ENCODE measurements around the gene DDC.

DDC gene

DNA sequence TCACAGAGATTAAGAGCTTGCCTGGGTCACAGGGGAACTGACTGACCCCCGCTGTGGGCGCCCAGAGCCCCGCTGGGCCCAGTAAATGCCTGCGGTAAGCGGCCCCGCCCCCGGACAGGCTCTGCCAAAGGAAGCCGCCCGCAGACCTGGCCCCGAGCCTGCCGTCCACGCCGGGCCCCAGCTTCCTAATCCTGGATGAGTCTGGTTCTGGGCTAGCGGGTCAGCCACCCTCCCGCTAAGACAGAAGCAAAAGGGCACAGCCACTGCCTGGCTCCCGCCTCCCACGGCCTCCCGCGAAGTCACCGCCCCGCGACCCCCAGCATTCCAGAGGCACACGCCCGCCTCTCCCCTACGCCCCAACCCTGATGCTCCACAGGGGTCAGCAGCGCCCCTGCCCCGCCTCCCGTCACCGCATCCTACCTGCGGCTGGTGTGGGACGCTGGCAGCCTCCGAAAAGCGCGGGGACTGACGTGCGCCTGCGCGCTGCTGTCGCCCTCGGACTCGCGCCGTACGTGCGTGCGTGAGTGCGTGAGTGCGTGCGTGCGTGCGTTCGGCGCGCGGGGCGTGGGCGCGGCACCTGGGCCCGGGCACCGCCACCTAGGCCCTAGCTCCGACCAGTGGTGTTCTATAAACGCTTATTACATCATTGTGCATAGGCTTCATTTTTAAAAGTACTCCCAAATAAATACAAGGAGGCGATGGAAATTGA is 115.2 kb downstream of the DDC start, which contains the start of gene FIGNL1:
Gene FIGNL1, minus strand, starts transcription at position 470 of the 709 bp plus-strand sequence. CDS start 3,063 bp downstream, outside the sequence.
- TF ChIP-seq SNAI2 (CRISPR knock-in tag; IDR thresholded peaks at IDR 0.05) (no peak), ESRRG (CRISPR knock-in tag; IDR thresholded peaks at IDR 0.05) (no peak), ZNF8 (CRISPR knock-in tag; IDR thresholded peaks at IDR 0.05) (no peak)
- ATAC-seq, result peak; percentile 99

DNA sequence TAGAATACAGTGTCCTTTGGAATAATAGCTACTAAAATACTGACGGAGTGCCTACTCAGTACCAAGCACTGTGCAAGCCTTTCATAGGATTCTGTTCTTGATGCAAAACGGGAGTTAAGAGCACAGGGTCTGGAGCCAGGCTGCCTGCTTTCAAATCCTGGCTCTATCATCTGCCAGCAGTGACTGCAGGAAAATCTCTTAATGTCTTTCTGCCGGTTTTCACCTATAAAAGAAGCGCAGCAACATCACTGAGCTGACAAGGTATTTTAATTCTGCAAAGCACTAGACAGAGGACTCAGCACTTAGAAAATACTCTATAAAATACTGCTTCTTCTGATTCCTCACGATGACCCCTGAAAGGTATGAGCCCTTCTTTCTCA is 115.7 kb downstream of the DDC start:
- ATAC-seq, result peak; percentile 24
- no peak for TF ChIP-seq OSR1 (CRISPR knock-in tag; IDR thresholded peaks at IDR 0.05)
- no peak for TF ChIP-seq ZFP30 (CRISPR knock-in tag; IDR thresholded peaks at IDR 0.05)
- no peak for TF ChIP-seq ISL1 (CRISPR knock-in tag; IDR thresholded peaks at IDR 0.05)
- TF ChIP-seq RARB (CRISPR knock-in tag; IDR thresholded peaks at IDR 0.05), result no peak

DNA sequence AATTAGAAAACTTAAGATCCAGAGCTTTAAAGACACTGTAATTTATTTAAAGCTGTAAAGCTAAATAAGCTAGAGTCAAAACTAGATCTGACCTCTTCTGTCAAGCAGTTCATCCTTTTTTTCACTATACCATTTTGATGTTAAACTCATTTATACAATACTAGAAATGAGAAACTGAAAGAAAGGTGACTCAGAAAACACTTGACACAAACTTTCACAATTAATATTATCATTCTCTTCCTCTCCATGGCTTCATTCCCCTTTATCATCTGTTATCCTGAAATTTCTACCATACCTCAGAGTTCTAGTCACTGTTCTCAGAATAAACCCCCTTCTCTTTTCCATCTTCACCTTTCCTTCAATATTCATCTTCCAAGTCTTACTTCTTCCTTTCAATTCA is 116.4 kb downstream of the DDC start:
- TF ChIP-seq ZC3H10 (CRISPR knock-in tag; IDR thresholded peaks at IDR 0.05), result no peak
- no peak for TF ChIP-seq SNAI2 (CRISPR knock-in tag; IDR thresholded peaks at IDR 0.05)
- no peak for TF ChIP-seq ZNF70 (CRISPR knock-in tag; IDR thresholded peaks at IDR 0.05)
- TF ChIP-seq ZFP30 (CRISPR knock-in tag; IDR thresholded peaks at IDR 0.05), result no peak
- no peak for TF ChIP-seq ZFP3 (CRISPR knock-in tag; IDR thresholded peaks at IDR 0.05)
- TF ChIP-seq, protein P1, sequence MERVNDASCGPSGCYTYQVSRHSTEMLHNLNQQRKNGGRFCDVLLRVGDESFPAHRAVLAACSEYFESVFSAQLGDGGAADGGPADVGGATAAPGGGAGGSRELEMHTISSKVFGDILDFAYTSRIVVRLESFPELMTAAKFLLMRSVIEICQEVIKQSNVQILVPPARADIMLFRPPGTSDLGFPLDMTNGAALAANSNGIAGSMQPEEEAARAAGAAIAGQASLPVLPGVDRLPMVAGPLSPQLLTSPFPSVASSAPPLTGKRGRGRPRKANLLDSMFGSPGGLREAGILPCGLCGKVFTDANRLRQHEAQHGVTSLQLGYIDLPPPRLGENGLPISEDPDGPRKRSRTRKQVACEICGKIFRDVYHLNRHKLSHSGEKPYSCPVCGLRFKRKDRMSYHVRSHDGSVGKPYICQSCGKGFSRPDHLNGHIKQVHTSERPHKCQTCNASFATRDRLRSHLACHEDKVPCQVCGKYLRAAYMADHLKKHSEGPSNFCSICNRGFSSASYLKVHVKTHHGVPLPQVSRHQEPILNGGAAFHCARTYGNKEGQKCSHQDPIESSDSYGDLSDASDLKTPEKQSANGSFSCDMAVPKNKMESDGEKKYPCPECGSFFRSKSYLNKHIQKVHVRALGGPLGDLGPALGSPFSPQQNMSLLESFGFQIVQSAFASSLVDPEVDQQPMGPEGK (CRISPR knock-in tag; IDR thresholded peaks at IDR 0.05; ENCODE audit: borderline replicate concordance), result no peak
- TF ChIP-seq ARNTL (CRISPR knock-in tag; IDR thresholded peaks at IDR 0.05; ENCODE audit: borderline replicate concordance, low read depth), result no peak
- TF ChIP-seq, protein P2, sequence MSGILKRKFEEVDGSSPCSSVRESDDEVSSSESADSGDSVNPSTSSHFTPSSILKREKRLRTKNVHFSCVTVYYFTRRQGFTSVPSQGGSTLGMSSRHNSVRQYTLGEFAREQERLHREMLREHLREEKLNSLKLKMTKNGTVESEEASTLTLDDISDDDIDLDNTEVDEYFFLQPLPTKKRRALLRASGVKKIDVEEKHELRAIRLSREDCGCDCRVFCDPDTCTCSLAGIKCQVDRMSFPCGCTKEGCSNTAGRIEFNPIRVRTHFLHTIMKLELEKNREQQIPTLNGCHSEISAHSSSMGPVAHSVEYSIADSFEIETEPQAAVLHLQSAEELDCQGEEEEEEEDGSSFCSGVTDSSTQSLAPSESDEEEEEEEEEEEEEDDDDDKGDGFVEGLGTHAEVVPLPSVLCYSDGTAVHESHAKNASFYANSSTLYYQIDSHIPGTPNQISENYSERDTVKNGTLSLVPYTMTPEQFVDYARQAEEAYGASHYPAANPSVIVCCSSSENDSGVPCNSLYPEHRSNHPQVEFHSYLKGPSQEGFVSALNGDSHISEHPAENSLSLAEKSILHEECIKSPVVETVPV (CRISPR knock-in tag; IDR thresholded peaks at IDR 0.05), result no peak
- TF ChIP-seq TOX (CRISPR knock-in tag; IDR thresholded peaks at IDR 0.05; ENCODE audit: borderline replicate concordance), result no peak
- TF ChIP-seq OSR1 (CRISPR knock-in tag; IDR thresholded peaks at IDR 0.05), result no peak
- TF ChIP-seq, protein P3, sequence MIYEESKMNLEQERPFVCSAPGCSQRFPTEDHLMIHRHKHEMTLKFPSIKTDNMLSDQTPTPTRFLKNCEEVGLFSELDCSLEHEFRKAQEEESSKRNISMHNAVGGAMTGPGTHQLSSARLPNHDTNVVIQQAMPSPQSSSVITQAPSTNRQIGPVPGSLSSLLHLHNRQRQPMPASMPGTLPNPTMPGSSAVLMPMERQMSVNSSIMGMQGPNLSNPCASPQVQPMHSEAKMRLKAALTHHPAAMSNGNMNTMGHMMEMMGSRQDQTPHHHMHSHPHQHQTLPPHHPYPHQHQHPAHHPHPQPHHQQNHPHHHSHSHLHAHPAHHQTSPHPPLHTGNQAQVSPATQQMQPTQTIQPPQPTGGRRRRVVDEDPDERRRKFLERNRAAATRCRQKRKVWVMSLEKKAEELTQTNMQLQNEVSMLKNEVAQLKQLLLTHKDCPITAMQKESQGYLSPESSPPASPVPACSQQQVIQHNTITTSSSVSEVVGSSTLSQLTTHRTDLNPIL (CRISPR knock-in tag; IDR thresholded peaks at IDR 0.05; ENCODE audit: low read depth), result no peak
- TF ChIP-seq, protein P4, sequence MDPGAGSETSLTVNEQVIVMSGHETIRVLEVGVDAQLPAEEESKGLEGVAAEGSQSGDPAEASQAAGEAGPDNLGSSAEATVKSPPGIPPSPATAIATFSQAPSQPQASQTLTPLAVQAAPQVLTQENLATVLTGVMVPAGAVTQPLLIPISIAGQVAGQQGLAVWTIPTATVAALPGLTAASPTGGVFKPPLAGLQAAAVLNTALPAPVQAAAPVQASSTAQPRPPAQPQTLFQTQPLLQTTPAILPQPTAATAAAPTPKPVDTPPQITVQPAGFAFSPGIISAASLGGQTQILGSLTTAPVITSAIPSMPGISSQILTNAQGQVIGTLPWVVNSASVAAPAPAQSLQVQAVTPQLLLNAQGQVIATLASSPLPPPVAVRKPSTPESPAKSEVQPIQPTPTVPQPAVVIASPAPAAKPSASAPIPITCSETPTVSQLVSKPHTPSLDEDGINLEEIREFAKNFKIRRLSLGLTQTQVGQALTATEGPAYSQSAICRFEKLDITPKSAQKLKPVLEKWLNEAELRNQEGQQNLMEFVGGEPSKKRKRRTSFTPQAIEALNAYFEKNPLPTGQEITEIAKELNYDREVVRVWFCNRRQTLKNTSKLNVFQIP (CRISPR knock-in tag; IDR thresholded peaks at IDR 0.05; ENCODE audit: borderline replicate concordance, low read depth), result no peak
- no peak for TF ChIP-seq ESRRG (CRISPR knock-in tag; IDR thresholded peaks at IDR 0.05)
- TF ChIP-seq ZNF565 (CRISPR knock-in tag; conservative IDR thresholded peaks at IDR 0.05; ENCODE audit: low read depth), result no peak
- no peak for TF ChIP-seq GLIS3 (CRISPR knock-in tag; IDR thresholded peaks at IDR 0.05)
- TF ChIP-seq CSDC2 (CRISPR knock-in tag; IDR thresholded peaks at IDR 0.05), result no peak
- TF ChIP-seq TCF4 (CRISPR knock-in tag; IDR thresholded peaks at IDR 0.05; ENCODE audit: borderline replicate concordance), result no peak
- no peak for ATAC-seq

DNA sequence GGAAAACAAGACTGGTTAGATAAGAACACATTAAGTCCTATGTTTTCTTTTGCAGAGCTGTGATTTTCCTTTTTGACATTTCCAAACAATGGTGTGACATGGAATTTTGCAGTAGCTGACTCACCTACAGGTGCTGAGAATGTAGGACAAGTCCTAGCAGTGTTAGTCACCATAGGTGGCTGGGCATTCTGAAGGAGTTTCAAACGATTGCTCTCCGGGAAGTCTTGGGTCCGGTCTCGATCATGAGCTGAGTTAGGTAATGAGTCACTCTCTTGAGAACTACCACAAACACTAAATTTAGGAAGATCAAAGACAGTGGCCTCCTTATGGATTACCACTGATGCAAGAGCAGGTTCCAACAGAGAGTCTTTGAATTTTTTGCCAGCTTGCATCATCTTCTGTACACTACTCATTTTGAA is 118.7 kb downstream of the DDC start:
- no peak for ATAC-seq
- TF ChIP-seq CSDC2 (CRISPR knock-in tag; IDR thresholded peaks at IDR 0.05) (no peak), ZNF70 (CRISPR knock-in tag; IDR thresholded peaks at IDR 0.05) (no peak), ARNTL (CRISPR knock-in tag; IDR thresholded peaks at IDR 0.05; ENCODE audit: borderline replicate concordance, low read depth) (no peak), RARB (CRISPR knock-in tag; IDR thresholded peaks at IDR 0.05) (no peak), BACH2 (CRISPR knock-in tag; IDR thresholded peaks at IDR 0.05; ENCODE audit: borderline replicate concordance) (no peak), SNAI2 (CRISPR knock-in tag; IDR thresholded peaks at IDR 0.05) (no peak), PPARA (CRISPR knock-in tag; IDR thresholded peaks at IDR 0.05; ENCODE audit: borderline replicate concordance) (no peak), ZNF565 (CRISPR knock-in tag; conservative IDR thresholded peaks at IDR 0.05; ENCODE audit: low read depth) (no peak), ZFP3 (CRISPR knock-in tag; IDR thresholded peaks at IDR 0.05) (no peak)
- TF ChIP-seq, protein P5, sequence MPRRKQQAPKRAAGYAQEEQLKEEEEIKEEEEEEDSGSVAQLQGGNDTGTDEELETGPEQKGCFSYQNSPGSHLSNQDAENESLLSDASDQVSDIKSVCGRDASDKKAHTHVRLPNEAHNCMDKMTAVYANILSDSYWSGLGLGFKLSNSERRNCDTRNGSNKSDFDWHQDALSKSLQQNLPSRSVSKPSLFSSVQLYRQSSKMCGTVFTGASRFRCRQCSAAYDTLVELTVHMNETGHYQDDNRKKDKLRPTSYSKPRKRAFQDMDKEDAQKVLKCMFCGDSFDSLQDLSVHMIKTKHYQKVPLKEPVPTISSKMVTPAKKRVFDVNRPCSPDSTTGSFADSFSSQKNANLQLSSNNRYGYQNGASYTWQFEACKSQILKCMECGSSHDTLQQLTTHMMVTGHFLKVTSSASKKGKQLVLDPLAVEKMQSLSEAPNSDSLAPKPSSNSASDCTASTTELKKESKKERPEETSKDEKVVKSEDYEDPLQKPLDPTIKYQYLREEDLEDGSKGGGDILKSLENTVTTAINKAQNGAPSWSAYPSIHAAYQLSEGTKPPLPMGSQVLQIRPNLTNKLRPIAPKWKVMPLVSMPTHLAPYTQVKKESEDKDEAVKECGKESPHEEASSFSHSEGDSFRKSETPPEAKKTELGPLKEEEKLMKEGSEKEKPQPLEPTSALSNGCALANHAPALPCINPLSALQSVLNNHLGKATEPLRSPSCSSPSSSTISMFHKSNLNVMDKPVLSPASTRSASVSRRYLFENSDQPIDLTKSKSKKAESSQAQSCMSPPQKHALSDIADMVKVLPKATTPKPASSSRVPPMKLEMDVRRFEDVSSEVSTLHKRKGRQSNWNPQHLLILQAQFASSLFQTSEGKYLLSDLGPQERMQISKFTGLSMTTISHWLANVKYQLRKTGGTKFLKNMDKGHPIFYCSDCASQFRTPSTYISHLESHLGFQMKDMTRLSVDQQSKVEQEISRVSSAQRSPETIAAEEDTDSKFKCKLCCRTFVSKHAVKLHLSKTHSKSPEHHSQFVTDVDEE (CRISPR knock-in tag; IDR thresholded peaks at IDR 0.05), result no peak
- TF ChIP-seq, protein P2 (CRISPR knock-in tag; IDR thresholded peaks at IDR 0.05), result no peak
- TF ChIP-seq, protein P1 (CRISPR knock-in tag; IDR thresholded peaks at IDR 0.05; ENCODE audit: borderline replicate concordance), result no peak
